DND-41 (cell line): ENCODE results near the gene TOMM22.

Experiments used
- EZH2 ChIP-seq: IDR thresholded peaks from 3 replicates; pipeline ENCODE4 v1.6.1; 2012; ENCODE audit warnings: borderline replicate concordance, low read depth, mild to moderate bottlenecking, moderate library complexity, low read length, inconsistent platforms; ENCODE audit not compliant: severe bottlenecking
- TF ChIP-seq, protein P1 (sequence below): IDR thresholded peaks from 2 replicates; pipeline ENCODE4 v1.5.1; 2012; ENCODE audit warnings: borderline replicate concordance, low read length, moderate library complexity, mild to moderate bottlenecking; ENCODE audit not compliant: poor library complexity, severe bottlenecking; ENCODE audit errors: extremely low read depth

DNA sequence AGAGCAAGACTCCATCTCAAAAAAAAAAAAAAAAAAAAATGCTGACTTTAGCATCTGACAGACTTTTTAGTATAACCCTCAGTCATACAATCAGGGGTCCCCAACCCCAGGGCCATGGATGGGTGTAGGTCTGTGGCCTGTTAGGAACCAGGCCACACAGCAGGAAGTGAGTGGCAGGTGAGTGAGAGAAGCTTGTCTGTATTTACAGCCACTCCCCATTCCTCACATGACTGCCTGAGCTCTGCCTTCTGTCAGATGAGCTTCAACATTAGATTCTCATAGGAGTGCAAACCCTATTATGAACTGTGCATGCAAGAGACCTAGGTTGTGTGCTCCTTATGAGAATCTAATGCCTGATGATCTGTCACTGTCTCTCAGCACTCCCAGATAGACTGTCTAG, 28.9 kb upstream of the TOMM22 start:
- TF ChIP-seq EZH2: no peak
- TF ChIP-seq, protein P1, sequence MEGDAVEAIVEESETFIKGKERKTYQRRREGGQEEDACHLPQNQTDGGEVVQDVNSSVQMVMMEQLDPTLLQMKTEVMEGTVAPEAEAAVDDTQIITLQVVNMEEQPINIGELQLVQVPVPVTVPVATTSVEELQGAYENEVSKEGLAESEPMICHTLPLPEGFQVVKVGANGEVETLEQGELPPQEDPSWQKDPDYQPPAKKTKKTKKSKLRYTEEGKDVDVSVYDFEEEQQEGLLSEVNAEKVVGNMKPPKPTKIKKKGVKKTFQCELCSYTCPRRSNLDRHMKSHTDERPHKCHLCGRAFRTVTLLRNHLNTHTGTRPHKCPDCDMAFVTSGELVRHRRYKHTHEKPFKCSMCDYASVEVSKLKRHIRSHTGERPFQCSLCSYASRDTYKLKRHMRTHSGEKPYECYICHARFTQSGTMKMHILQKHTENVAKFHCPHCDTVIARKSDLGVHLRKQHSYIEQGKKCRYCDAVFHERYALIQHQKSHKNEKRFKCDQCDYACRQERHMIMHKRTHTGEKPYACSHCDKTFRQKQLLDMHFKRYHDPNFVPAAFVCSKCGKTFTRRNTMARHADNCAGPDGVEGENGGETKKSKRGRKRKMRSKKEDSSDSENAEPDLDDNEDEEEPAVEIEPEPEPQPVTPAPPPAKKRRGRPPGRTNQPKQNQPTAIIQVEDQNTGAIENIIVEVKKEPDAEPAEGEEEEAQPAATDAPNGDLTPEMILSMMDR: no peak
